ENCODE data around the gene HPCAL1.

GRCh38 chr2:10304458-10305253 lies 2.0 kb downstream of the HPCAL1 start:
- TF ChIP-seq POLR2A (IDR thresholded peaks at IDR 0.05) (no peak), CTCF (IDR thresholded peaks at IDR 0.05) (no peak)

Measured in lower leg skin (tissue), 3 donors.